Ishikawa (cell line): ENCODE data around the gene APOL5.

Source experiments
- TAF1 ChIP-seq: IDR thresholded peaks from 2 replicates; pipeline ENCODE4 v1.6.1; 2012; ENCODE audit warnings: low read depth, mild to moderate bottlenecking
- TF ChIP-seq, protein P1 (sequence below): IDR thresholded peaks from 2 replicates; pipeline ENCODE4 v1.6.1; 2012

DNA sequence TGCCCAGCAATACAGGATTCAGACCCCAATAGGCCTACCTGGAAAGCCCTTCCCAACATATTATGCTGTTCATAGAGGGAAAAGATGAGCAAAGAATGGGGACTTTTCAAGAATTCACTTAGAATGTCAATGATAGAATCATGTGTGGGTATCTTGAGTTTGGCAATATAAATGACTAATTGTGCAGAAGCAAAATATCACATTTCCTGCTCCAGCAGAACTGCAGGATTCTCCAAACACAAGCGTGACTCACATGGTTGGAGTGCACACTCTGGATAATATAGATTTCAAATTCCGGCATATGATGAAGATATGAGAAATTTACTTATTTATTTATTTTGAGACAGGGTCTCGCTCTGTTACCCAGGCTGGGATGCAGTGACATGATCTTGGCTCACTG, 12.5 kb upstream of the APOL5 start:
- TF ChIP-seq TAF1 = no peak
- TF ChIP-seq, protein P1, sequence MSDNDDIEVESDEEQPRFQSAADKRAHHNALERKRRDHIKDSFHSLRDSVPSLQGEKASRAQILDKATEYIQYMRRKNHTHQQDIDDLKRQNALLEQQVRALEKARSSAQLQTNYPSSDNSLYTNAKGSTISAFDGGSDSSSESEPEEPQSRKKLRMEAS = no peak
